Measurements from ENCODE around the gene CHMP6. TPM values are rescaled to one million over a fixed set of nuclear protein-coding genes. Genes with fewer than 3 reads are reported as not detected.
A peak's percentile ranks its signal among the peaks of the same experiment; 100 is the strongest.

CHMP6 gene
- total RNA-seq, 4 donors from 2014 or later: 13.5 to 23.2 (median 16.8) TPM

DNA sequence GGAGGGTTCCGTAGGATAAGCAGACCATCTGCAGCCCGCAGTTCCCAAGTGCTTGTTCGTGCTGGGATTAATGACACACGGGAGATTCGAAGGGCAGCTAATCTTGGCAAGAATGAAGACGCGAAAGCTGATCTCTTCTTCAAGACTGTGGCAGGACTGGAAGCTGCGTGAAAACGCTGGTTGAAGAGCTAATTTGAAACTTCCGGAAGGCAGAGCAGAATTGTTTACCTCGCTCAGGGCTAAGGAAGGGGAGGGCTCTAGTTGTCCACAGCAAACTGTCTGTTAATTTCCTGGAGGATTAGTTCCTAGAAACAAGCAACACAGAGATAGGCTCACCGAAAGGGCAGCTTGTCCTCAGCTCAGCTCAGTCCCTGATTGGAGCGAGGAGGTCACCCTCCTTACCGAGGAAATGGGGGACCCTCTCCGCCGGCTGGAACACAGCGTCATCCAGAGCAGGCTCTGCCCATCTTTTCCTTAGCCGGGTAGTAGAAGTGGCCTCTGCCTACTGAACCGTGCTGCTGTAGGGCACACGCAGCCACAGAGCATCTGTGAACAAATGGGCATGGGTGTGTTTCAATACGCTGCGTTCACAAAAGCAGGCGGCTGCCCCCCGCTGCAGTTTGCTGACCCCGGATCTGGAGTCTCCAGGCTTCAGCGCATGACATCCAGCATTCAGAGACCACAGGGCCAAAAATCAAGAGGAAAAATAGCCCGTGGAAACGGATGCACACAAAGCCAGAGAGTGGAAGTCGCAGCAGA, 26.6 kb downstream of the CHMP6 start:
- peak; percentile 17 for ATAC-seq (ENCODE audit: low FRiP score)
- TF ChIP-seq CTCF (IDR thresholded peaks at IDR 0.05): no peak
- DNase-seq (ENCODE audit: low spot score): no peak

- no peak for TF ChIP-seq CTCF (IDR thresholded peaks at IDR 0.05)
- DNase-seq (ENCODE audit: low spot score): no peak
Measured at GRCh38 chr17:81019563-81020442, 28.2 kb downstream of the CHMP6 start.

GRCh38 chr17:81020443-81020766, 28.8 kb downstream of the CHMP6 start:
- ATAC-seq (ENCODE audit: low FRiP score) (no peak), DNase-seq (ENCODE audit: low spot score) (no peak)
- no peak for TF ChIP-seq CTCF (IDR thresholded peaks at IDR 0.05)

More at GRCh38 chr17:81019563-81020442, 28.2 kb downstream of the CHMP6 start:
- ATAC-seq (ENCODE audit: low FRiP score): no peak

DNA sequence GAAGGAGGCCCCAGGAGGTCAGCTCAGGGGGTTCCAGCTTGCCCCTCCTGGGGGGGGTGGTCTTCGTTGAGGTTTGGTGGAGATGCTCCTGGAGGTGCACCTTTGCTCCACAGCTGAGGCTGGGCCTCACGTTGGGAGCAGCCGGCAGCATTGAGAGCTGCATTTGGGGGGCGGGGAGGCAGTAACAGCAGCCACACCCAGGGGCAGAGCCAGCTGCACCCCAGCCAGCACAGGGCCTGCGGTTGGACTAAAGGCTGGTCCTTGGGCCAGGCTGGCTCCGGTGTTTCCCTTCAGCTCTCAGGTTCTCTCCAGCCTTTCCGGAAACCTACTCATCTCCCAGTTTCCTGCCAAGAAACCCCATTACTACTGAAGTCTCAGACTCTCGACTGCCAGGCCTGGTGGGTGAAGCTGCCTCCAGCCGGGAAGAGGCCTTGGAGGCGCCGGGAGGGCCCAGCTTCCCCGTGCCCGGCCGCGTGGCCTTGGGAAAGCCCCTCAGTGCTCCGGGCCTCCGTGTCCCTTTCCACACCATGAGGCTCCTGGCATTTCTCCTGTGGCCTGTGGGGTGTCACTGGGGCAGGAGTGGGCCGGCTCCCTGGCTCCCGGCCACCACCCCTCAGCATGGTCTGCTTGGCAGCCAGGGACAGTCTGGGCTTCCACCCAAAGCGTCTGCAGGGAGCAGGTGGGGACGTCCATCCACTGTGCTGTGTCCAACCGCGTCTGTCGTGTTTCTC, 29.3 kb downstream of the CHMP6 start:
- no peak for TF ChIP-seq CTCF (IDR thresholded peaks at IDR 0.05)
- ATAC-seq (ENCODE audit: low FRiP score) (peak; percentile 74), DNase-seq (ENCODE audit: low spot score) (no peak)

- no peak for DNase-seq (ENCODE audit: low spot score)
- ATAC-seq (ENCODE audit: low FRiP score): no peak
- TF ChIP-seq CTCF (IDR thresholded peaks at IDR 0.05): no peak
Measured at GRCh38 chr17:81021531-81022343, 30.1 kb downstream of the CHMP6 start.

DNA sequence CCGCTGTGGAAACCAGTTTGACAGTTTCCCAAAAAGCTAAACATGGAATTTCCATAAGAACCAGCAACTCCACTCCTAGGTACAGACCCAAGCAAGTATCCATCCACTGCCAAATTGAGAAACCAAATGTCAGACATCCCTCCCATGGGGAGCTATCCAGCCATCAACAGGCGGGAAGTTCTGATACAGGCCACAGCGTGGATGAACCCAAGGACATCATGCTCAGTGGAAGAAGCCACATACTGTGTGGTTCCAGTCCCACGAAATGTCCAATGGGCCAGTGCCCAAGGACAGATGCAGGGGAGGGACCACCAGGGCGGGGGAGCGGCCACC, 30.7 kb downstream of the CHMP6 start:
- no peak for DNase-seq (ENCODE audit: low spot score)
- ATAC-seq (ENCODE audit: low FRiP score): no peak

More for the DNA sequence above, 30.7 kb downstream of the CHMP6 start:
- no peak for TF ChIP-seq CTCF (IDR thresholded peaks at IDR 0.05)

Measured in omental fat pad (tissue), 4 donors.